CD4-positive, alpha-beta T cell (primary cell): ENCODE results near the gene TIAM1. TPM values are rescaled to one million over a fixed set of nuclear protein-coding genes. Genes with fewer than 3 reads are reported as not detected.
A peak's percentile ranks its signal among the peaks of the same experiment; 100 is the strongest.

Source experiments
- ATAC-seq: fragments of 200-7000 bp; cut with Tn5 transposase; one replicate; pipeline ENCODE4 v1.10.0; 2022; ENCODE audit warnings: mild to moderate bottlenecking; ENCODE audit not compliant: poor library complexity
- CTCF ChIA-PET: fragments of 350-600 bp; sonication (Branson Sonifier 250); formaldehyde crosslinking; loops from one replicate; lab custom pipeline; 2021; ENCODE audit warnings: antibody characterized with exemption, inconsistent platforms; lab: Charles Lee
- POLR2A ChIA-PET: fragments of 350-600 bp; sonication (Branson Sonifier 250); formaldehyde crosslinking; loops from one replicate; lab custom pipeline; 2021; ENCODE audit warnings: antibody characterized with exemption, inconsistent platforms; lab: Charles Lee
- DNase-seq, 14 experiments: peaks; one replicate each; pipeline ENCODE4 v3.0.0-alpha.2; 2013 to 2020; ENCODE audit warnings: mixed read lengths in 2 of 14
- H3K27ac ChIP-seq, 2 donors: one replicate each; pipeline versions ENCODE4 v1.5.1 to v1.7.0; 2013; ENCODE audit warnings: low read length in 2 of 2, low read depth in 1 of 2, mild to moderate bottlenecking in 1 of 2
- H3K27me3 ChIP-seq, 2 experiments: 1 replicate in 1 of 2; 2 replicates in 1 of 2; pipeline versions ENCODE4 v1.6.1 to v1.7.0; 2013; ENCODE audit warnings: low read length in 2 of 2, control low read depth in 1 of 2, mild to moderate bottlenecking in 1 of 2, moderate library complexity in 1 of 2; ENCODE audit not compliant: insufficient read depth in 2 of 2, control insufficient read depth in 1 of 2
- H3K36me3 ChIP-seq: one replicate; pipeline ENCODE4 v1.6.1; 2013; ENCODE audit warnings: low read length, control low read depth; ENCODE audit not compliant: insufficient read depth
- H3K4me1 ChIP-seq: one replicate; pipeline ENCODE4 v1.6.1; 2013; ENCODE audit warnings: low read length, control low read depth; ENCODE audit not compliant: insufficient read depth
- H3K4me3 ChIP-seq: one replicate; pipeline ENCODE4 v1.5.1; 2013; ENCODE audit warnings: mild to moderate bottlenecking, low read length, moderate library complexity
- H3K9me3 ChIP-seq, 2 experiments: 1 replicate in 1 of 2; 2 replicates in 1 of 2; pipeline versions ENCODE4 v1.6.1 to v1.7.0; 2013; ENCODE audit warnings: low read length in 2 of 2, mild to moderate bottlenecking in 2 of 2, control low read depth in 1 of 2, moderate library complexity in 1 of 2; ENCODE audit not compliant: control insufficient read depth in 1 of 2, insufficient read depth in 1 of 2
- H3K27ac Mint-ChIP-seq: one replicate; pipeline ENCODE4 v1.8.0; 2020; ENCODE audit warnings: mixed read lengths
- H3K27me3 Mint-ChIP-seq: one replicate; pipeline ENCODE4 v1.8.0; 2021; ENCODE audit warnings: mixed read lengths
- H3K36me3 Mint-ChIP-seq: one replicate; pipeline ENCODE4 v1.8.0; 2021; ENCODE audit warnings: low read depth, mixed read lengths
- H3K4me1 Mint-ChIP-seq: one replicate; pipeline ENCODE4 v1.8.0; 2021; ENCODE audit warnings: low read depth, mixed read lengths
- H3K4me3 Mint-ChIP-seq: one replicate; pipeline ENCODE4 v1.8.0; 2020; ENCODE audit warnings: mild to moderate bottlenecking, mixed read lengths
- H3K9me3 Mint-ChIP-seq: one replicate; pipeline ENCODE4 v1.8.0; 2020; ENCODE audit warnings: mixed read lengths
- CTCF ChIP-seq: fragments of 200-600 bp; IDR thresholded peaks from one replicate; pipeline ENCODE4 v1.8.0; 2022; ENCODE audit warnings: antibody characterized with exemption, mild to moderate bottlenecking
- intact Hi-C, 2 experiments: fragments of 100-400 bp; cut with DNase I in 1 of 2; cut with micrococcal nuclease in 1 of 2; formaldehyde crosslinking; loops; one replicate each; pipeline versions ENCODE4 v1.15.1 to v1.9.0; 2023 to 2025; cut with DNase I, micrococcal nuclease
- total RNA-seq, 174 experiments: library from RNA in 2 of 174; stranded (reverse) in 2 of 174; gene quantifications; one replicate each; pipeline ENCODE4 v1.2.3 and lab custom pipeline; 2021 to 2026

TIAM1 gene
- total RNA-seq, 2 experiments from 2014 or later, result 39.6 to 39.8 TPM

- H3K4me1 ChIP-seq, result peaks cover 68% of the 10 kb centered on the region
- no peak overlapping the region for H3K27ac ChIP-seq
- no peaks in the 10 kb centered on the region for H3K9me3 Mint-ChIP-seq
- peak overlapping the region; percentile 69 for H3K4me3 Mint-ChIP-seq
- peaks cover 62% of the 10 kb centered on the region for H3K36me3 Mint-ChIP-seq
- H3K27ac Mint-ChIP-seq, result peak overlapping the region; percentile 86
- peaks cover 11% of the 10 kb centered on the region for H3K36me3 ChIP-seq
- H3K4me1 Mint-ChIP-seq, result peaks cover 95% of the 10 kb centered on the region
- ChIA-PET CTCF (interaction anchor here (0.7 to 3.3 kb wide), 3 partner anchors 11 to 396 kb away, joined by 3 to 11 read pairs (median 3); no protein-coding TSS in a partner anchor), POLR2A (interaction anchor here (1.3 to 10.7 kb wide), 2 partner anchors 19 to 28 kb away, joined by 7 to 100 read pairs; no protein-coding TSS in a partner anchor)
- no peak for ATAC-seq
- H3K9me3 ChIP-seq, result no peaks in the 10 kb centered on the region
- no peaks in the 10 kb centered on the region for H3K27me3 Mint-ChIP-seq
- H3K27me3 ChIP-seq, result no peaks in the 10 kb centered on the region
- H3K4me3 ChIP-seq, result no peak overlapping the region
- DNase-seq, result no peak
- intact Hi-C loops, result no loop called here
- no peak for TF ChIP-seq CTCF
Measured at GRCh38 chr21:31162827-31163226, 181.2 kb downstream of the TIAM1 start.

- POLR2A ChIA-PET, result interaction anchor here (1.0 to 10.7 kb wide), 4 partner anchors 13 to 63 kb away, joined by 5 to 100 read pairs (median 6); no protein-coding TSS in a partner anchor
- DNase-seq, result no peak
- Mint-ChIP-seq H3K9me3 (no peaks in the 10 kb centered on the region), H3K4me3 (peak overlapping the region; percentile 70), H3K27me3 (no peaks in the 10 kb centered on the region), H3K4me1 (peaks cover 95% of the 10 kb centered on the region), H3K36me3 (peaks cover 60% of the 10 kb centered on the region), H3K27ac (peak overlapping the region; percentile 86)
- Histone ChIP-seq H3K4me1 (peaks cover 68% of the 10 kb centered on the region), H3K36me3 (peaks cover 14% of the 10 kb centered on the region), H3K4me3 (no peak overlapping the region), H3K27ac (no peak overlapping the region), H3K27me3 (no peaks in the 10 kb centered on the region), H3K9me3 (no peaks in the 10 kb centered on the region)
- intact Hi-C loops, result no loop called here
- TF ChIP-seq CTCF, result no peak
- ATAC-seq, result no peak
- CTCF ChIA-PET, result interaction anchor here (0.7 to 3.3 kb wide), 3 partner anchors 11 to 396 kb away, joined by 3 to 11 read pairs (median 3); no protein-coding TSS in a partner anchor
Measured at GRCh38 chr21:31162079-31162699, 181.9 kb downstream of the TIAM1 start.

- DNase-seq, result peak in 3 of 14 experiments; percentile 25 to 35 (median 30)
- no peak overlapping the region for H3K4me3 ChIP-seq
- no peaks in the 10 kb centered on the region for H3K9me3 Mint-ChIP-seq
- peak; percentile 42 for ATAC-seq
- TF ChIP-seq CTCF, result no peak
- H3K4me1 ChIP-seq, result peaks cover 57% of the 10 kb centered on the region
- peak overlapping the region; percentile 30 to 72 for H3K27ac ChIP-seq
- H3K36me3 ChIP-seq, result peaks cover 22% of the 10 kb centered on the region
- intact Hi-C loops, result no loop called here
- H3K4me1 Mint-ChIP-seq, result peaks cover 93% of the 10 kb centered on the region
- ChIA-PET CTCF (interaction anchor here (1.1 to 3.3 kb wide), 2 partner anchors 12 to 20 kb away, joined by 3 to 11 read pairs; no protein-coding TSS in a partner anchor), POLR2A (interaction anchor here (0.7 to 10.7 kb wide), 5 partner anchors 14 to 62 kb away, joined by 3 to 100 read pairs (median 5); no protein-coding TSS in a partner anchor)
- H3K27me3 Mint-ChIP-seq, result no peaks in the 10 kb centered on the region
- peak overlapping the region; percentile 86 for H3K27ac Mint-ChIP-seq
- H3K4me3 Mint-ChIP-seq, result peak overlapping the region; percentile 70
- no peaks in the 10 kb centered on the region for H3K27me3 ChIP-seq
- H3K9me3 ChIP-seq, result peaks cover 0 to 9% of the 10 kb centered on the region in 2 experiments
- H3K36me3 Mint-ChIP-seq, result peaks cover 63% of the 10 kb centered on the region
Measured at GRCh38 chr21:31161157-31161556, 182.9 kb downstream of the TIAM1 start.
